ENCODE results near the gene KRTAP10-1.

- TF ChIP-seq CTCF (conservative IDR thresholded peaks at IDR 0.05; ENCODE audit: low read depth, low read length): no peak
- no peak for TF ChIP-seq EZH2 (IDR thresholded peaks at IDR 0.05; ENCODE audit: borderline replicate concordance, low read depth, low read length, poor library complexity, severe bottlenecking)
These were observed 49.2 kb downstream of the KRTAP10-1 start for GRCh38 chr21:44490816-44491215.

Measured in A673 (cell line).